ENCODE data around the gene CSRP1.

DNA sequence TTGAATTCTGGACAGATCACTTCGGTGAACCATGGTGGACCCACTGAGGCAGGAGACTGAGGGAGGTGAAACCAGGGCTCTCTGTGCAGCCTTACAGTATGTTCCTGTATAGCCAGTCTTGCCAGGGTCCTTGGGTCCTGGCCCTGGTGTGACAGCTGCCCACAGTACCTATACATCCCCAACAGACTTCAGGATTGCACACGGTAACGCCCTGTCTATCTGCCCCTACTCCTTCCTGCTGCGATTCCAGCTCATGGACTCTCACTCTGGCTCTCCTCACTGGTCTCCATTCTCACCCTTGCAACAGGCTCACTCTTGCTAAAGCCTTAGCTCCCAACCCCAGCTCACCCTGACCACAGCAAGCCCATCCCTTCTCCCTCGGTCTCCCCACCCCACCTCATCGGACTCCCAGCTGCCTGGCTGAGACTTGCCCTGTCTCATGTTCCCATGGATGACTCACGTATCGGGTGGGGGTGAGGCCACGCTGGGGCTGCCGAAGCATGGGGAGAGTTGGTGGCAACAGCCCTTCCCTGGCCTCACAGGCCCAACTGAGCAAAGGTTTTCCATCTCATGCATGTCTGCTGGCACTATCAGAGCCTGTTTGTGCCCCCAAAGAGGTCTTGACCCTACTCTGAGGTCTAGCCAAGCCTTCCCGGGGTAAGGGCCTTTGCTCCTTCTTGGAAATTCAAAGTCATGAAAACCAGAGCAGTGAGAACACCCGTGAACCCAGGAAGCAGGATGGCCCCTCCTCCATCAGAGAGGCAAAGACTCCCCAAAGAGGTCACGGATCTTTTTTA is 45.1 kb downstream of the CSRP1 start:
- TF ChIP-seq SIN3A (IDR thresholded peaks at IDR 0.05; ENCODE audit: borderline replicate concordance, insufficient read depth, low read length): no peak
- no peak for TF ChIP-seq POLR2AphosphoS5 (IDR thresholded peaks at IDR 0.05; ENCODE audit: low read depth, low read length)
